HepG2 (cell line): ENCODE measurements around the gene MKNK1. TPM values are rescaled to one million over a fixed set of nuclear protein-coding genes. Genes with fewer than 3 reads are reported as not detected.

Source experiments
- CBFB ChIP-seq: sonication (generic); formaldehyde crosslinking; IDR thresholded peaks from 2 replicates; pipeline ENCODE4 v1.4.0; 2020; ENCODE audit warnings: missing genetic modification reagents
- FOXC1 ChIP-seq: sonication (generic); formaldehyde crosslinking; IDR thresholded peaks from 2 replicates; pipeline ENCODE4 v1.8.0; 2022; ENCODE audit warnings: mild to moderate bottlenecking, missing genetic modification reagents, borderline replicate concordance
- HNRNPK ChIP-seq: fragments of 200-400 bp; formaldehyde crosslinking; IDR thresholded peaks from 2 replicates; pipeline ENCODE4 v1.6.1; 2018; ENCODE audit warnings: low read length, low read depth, moderate library complexity, mild to moderate bottlenecking; ENCODE audit not compliant: poor library complexity, severe bottlenecking
- MTF1 ChIP-seq: sonication (generic); formaldehyde crosslinking; IDR thresholded peaks from 2 replicates; pipeline ENCODE4 v1.5.0; 2020; ENCODE audit warnings: missing genetic modification reagents
- YY1 ChIP-seq: IDR thresholded peaks from 2 replicates; pipeline ENCODE4 v1.6.1; 2011; ENCODE audit warnings: low read length, low read depth, moderate library complexity, mild to moderate bottlenecking; ENCODE audit not compliant: insufficient read depth, insufficient replicate concordance
- ZFP90 ChIP-seq: sonication (generic); formaldehyde crosslinking; IDR thresholded peaks from 2 replicates; pipeline ENCODE4 v1.8.0; 2022; ENCODE audit warnings: missing genetic modification reagents, mild to moderate bottlenecking, inconsistent platforms, borderline replicate concordance
- ZNF274 ChIP-seq: sonication (generic); formaldehyde crosslinking; IDR thresholded peaks from 2 replicates; pipeline ENCODE4 v1.5.1; 2020; ENCODE audit warnings: mild to moderate bottlenecking, missing genetic modification reagents
- ZNF326 ChIP-seq: sonication (generic); formaldehyde crosslinking; IDR thresholded peaks from 2 replicates; pipeline ENCODE4 v1.4.0; 2020; ENCODE audit warnings: missing genetic modification reagents, borderline replicate concordance
- ZSCAN25 ChIP-seq: sonication (generic); formaldehyde crosslinking; IDR thresholded peaks from 2 replicates; pipeline ENCODE4 v1.8.0; 2022; ENCODE audit warnings: mild to moderate bottlenecking, missing genetic modification reagents
- polyA plus RNA-seq, 8 experiments: library from polyadenylated mRNA; depleted of rRNA in 3 of 8; stranded (reverse) in 7 of 8; unstranded in 1 of 8; fragments of >200 nt; fragmentation: Illumina TruSeq in 4 of 8; extraction: Trizol in 4 of 8; gene quantifications; 2 replicates each; pipeline versions ENCODE4 v1.2.1 to v1.2.3, GENCODE V29; 2011 to 2016; ENCODE audit warnings: low read depth in 4 of 8, missing spikeins in 1 of 8, mixed read lengths in 1 of 8; ENCODE audit not compliant: insufficient read depth in 1 of 8
- total RNA-seq, 5 experiments: library from RNA; depleted of rRNA; stranded (reverse); fragments of >200 nt; fragmentation: Illumina TruSeq; extraction: Trizol; gene quantifications; 2 replicates each; pipeline ENCODE4 v1.2.3, GENCODE V29; 2016; ENCODE audit warnings: low read depth in 1 of 5
- TF ChIP-seq, protein P1 (sequence below): sonication (generic); formaldehyde crosslinking; IDR thresholded peaks from 2 replicates; pipeline ENCODE4 v1.4.0; 2020; ENCODE audit warnings: missing genetic modification reagents, borderline replicate concordance
- TF ChIP-seq, protein P2 (sequence below): sonication (generic); formaldehyde crosslinking; IDR thresholded peaks from 2 replicates; pipeline ENCODE4 v1.8.1; 2022; ENCODE audit warnings: mild to moderate bottlenecking, missing genetic modification reagents
- TF ChIP-seq, protein P3 (sequence below): sonication (generic); formaldehyde crosslinking; IDR thresholded peaks from 2 replicates; pipeline ENCODE4 v1.4.0; 2020; ENCODE audit warnings: missing genetic modification reagents, borderline replicate concordance
- TF ChIP-seq, protein P4 (sequence below): IDR thresholded peaks from 2 replicates; pipeline ENCODE4 v1.6.1; 2016; ENCODE audit warnings: control low read depth
- TF ChIP-seq, protein P5 (sequence below): sonication (generic); formaldehyde crosslinking; IDR thresholded peaks from 2 replicates; pipeline ENCODE4 v1.8.0; 2022; ENCODE audit warnings: missing genetic modification reagents, mild to moderate bottlenecking, inconsistent platforms, borderline replicate concordance
- TF ChIP-seq, protein P6 (sequence below): sonication (generic); formaldehyde crosslinking; IDR thresholded peaks from 2 replicates; pipeline ENCODE4 v1.5.0; 2020; ENCODE audit warnings: mild to moderate bottlenecking, missing genetic modification reagents
- TF ChIP-seq, protein P7 (sequence below): sonication (generic); formaldehyde crosslinking; IDR thresholded peaks from 2 replicates; pipeline ENCODE4 v1.8.1; 2023; ENCODE audit warnings: missing genetic modification reagents, mild to moderate bottlenecking, borderline replicate concordance

The MKNK1 gene
- total and polyA plus RNA-seq, 2 of the 13 experiments (the other 11 are each of a cell fraction or from before 2014, with no cell fraction given) = 18.5 to 24.1 TPM

DNA sequence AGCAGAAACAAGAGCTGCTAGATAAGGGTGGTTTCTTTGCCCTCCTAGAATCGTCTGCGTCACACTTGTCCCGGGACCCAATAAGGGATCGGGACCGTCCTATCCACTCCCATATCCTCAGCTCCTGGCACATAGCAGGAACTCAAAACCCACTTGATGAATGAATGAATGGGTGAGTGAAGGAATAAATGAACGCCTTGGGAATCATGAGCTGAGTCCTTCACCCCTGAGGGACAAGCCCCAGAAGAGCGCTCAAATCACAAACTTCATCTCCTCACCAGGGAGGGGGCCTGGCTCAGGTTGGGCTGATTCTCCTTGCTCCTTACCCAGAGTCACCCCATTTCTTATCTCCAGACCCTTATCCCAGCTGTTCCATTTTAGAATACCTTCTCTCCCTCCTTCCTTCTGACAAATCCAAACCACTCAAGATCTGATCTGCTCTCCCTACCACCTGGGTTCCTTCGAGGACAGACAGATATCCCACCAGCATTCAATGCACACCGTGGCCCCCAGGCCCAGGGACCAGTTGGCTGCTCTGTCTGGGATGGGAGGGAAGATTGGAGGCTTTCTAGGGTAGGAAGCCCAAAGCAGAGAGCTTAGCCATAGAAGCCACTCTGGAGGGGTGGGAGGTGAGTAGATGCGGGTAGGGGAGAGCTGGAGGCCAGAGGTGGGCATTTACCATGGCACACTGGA lies 13.2 kb upstream of the MKNK1 start (continued):
- TF ChIP-seq, protein P1, sequence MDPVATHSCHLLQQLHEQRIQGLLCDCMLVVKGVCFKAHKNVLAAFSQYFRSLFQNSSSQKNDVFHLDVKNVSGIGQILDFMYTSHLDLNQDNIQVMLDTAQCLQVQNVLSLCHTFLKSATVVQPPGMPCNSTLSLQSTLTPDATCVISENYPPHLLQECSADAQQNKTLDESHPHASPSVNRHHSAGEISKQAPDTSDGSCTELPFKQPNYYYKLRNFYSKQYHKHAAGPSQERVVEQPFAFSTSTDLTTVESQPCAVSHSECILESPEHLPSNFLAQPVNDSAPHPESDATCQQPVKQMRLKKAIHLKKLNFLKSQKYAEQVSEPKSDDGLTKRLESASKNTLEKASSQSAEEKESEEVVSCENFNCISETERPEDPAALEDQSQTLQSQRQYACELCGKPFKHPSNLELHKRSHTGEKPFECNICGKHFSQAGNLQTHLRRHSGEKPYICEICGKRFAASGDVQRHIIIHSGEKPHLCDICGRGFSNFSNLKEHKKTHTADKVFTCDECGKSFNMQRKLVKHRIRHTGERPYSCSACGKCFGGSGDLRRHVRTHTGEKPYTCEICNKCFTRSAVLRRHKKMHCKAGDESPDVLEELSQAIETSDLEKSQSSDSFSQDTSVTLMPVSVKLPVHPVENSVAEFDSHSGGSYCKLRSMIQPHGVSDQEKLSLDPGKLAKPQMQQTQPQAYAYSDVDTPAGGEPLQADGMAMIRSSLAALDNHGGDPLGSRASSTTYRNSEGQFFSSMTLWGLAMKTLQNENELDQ (CRISPR knock-in tag) = no peak
- TF ChIP-seq HNRNPK (no peak), YY1 (no peak), CBFB (CRISPR knock-in tag) (no peak), ZNF274 (CRISPR knock-in tag) (no peak), FOXC1 (CRISPR knock-in tag) (0 out of 2 replicates have a peak, but pooled peaks have one; percentile 16), ZNF326 (CRISPR knock-in tag) (no peak), ZFP90 (CRISPR knock-in tag) (peak; percentile 63; the same call in 1 of the 2 replicates), ZSCAN25 (CRISPR knock-in tag) (no peak), MTF1 (CRISPR knock-in tag) (no peak)
- TF ChIP-seq, protein P2, sequence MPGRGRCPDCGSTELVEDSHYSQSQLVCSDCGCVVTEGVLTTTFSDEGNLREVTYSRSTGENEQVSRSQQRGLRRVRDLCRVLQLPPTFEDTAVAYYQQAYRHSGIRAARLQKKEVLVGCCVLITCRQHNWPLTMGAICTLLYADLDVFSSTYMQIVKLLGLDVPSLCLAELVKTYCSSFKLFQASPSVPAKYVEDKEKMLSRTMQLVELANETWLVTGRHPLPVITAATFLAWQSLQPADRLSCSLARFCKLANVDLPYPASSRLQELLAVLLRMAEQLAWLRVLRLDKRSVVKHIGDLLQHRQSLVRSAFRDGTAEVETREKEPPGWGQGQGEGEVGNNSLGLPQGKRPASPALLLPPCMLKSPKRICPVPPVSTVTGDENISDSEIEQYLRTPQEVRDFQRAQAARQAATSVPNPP = no peak
- TF ChIP-seq, protein P3, sequence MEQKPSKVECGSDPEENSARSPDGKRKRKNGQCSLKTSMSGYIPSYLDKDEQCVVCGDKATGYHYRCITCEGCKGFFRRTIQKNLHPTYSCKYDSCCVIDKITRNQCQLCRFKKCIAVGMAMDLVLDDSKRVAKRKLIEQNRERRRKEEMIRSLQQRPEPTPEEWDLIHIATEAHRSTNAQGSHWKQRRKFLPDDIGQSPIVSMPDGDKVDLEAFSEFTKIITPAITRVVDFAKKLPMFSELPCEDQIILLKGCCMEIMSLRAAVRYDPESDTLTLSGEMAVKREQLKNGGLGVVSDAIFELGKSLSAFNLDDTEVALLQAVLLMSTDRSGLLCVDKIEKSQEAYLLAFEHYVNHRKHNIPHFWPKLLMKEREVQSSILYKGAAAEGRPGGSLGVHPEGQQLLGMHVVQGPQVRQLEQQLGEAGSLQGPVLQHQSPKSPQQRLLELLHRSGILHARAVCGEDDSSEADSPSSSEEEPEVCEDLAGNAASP (CRISPR knock-in tag) = 0 out of 2 replicates have a peak, but pooled peaks have one; percentile 6
- TF ChIP-seq, protein P4, sequence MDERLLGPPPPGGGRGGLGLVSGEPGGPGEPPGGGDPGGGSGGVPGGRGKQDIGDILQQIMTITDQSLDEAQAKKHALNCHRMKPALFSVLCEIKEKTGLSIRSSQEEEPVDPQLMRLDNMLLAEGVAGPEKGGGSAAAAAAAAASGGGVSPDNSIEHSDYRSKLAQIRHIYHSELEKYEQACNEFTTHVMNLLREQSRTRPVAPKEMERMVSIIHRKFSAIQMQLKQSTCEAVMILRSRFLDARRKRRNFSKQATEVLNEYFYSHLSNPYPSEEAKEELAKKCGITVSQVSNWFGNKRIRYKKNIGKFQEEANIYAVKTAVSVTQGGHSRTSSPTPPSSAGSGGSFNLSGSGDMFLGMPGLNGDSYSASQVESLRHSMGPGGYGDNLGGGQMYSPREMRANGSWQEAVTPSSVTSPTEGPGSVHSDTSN (CRISPR knock-in tag) = no peak
- TF ChIP-seq, protein P5, sequence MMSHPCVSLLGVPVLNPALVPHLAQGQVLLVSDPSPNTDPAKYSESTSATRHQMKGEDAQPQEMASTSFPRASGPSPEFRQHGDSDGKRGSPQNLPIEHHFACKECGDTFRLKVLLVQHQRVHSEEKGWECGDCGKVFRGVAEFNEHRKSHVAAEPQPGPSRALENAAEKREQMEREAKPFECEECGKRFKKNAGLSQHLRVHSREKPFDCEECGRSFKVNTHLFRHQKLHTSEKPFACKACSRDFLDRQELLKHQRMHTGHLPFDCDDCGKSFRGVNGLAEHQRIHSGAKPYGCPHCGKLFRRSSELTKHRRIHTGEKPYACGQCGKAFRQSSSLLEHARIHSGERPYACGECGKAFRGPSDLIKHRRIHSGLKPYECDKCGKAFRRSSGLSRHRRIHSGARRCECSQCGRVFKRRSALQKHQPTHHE (CRISPR knock-in tag) = no peak
- TF ChIP-seq, protein P6, sequence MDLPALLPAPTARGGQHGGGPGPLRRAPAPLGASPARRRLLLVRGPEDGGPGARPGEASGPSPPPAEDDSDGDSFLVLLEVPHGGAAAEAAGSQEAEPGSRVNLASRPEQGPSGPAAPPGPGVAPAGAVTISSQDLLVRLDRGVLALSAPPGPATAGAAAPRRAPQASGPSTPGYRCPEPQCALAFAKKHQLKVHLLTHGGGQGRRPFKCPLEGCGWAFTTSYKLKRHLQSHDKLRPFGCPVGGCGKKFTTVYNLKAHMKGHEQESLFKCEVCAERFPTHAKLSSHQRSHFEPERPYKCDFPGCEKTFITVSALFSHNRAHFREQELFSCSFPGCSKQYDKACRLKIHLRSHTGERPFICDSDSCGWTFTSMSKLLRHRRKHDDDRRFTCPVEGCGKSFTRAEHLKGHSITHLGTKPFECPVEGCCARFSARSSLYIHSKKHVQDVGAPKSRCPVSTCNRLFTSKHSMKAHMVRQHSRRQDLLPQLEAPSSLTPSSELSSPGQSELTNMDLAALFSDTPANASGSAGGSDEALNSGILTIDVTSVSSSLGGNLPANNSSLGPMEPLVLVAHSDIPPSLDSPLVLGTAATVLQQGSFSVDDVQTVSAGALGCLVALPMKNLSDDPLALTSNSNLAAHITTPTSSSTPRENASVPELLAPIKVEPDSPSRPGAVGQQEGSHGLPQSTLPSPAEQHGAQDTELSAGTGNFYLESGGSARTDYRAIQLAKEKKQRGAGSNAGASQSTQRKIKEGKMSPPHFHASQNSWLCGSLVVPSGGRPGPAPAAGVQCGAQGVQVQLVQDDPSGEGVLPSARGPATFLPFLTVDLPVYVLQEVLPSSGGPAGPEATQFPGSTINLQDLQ (CRISPR knock-in tag) = no peak
- TF ChIP-seq, protein P7, sequence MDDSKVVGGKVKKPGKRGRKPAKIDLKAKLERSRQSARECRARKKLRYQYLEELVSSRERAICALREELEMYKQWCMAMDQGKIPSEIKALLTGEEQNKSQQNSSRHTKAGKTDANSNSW (CRISPR knock-in tag) = no peak
